Activated CD8-positive, alpha-beta memory T cell treated with anti-CD3 and anti-CD28 coated beads, Interleukin-2, amount 10 ng/mL, durations not matched to agents 7 days and 5 days (primary cell): ENCODE data around the gene VAMP2. TPM values are rescaled to one million over a fixed set of nuclear protein-coding genes. Genes with fewer than 3 reads are reported as not detected.

Experiments used
- ATAC-seq: fragments of 150-1000 bp; cut with Tn5 transposase; one replicate; pipeline ENCODE4 v1.10.0; 2021; ENCODE audit warnings: moderate library complexity
- CTCF ChIA-PET: fragments of 350-600 bp; sonication (Branson Sonifier 250); formaldehyde crosslinking; loops from one replicate; lab custom pipeline; 2021; ENCODE audit warnings: antibody characterized with exemption; lab: Charles Lee
- DNase-seq: peaks from one replicate; pipeline ENCODE4 v3.0.0-alpha.2; 2020
- H3K27ac Mint-ChIP-seq: one replicate; pipeline ENCODE4 v1.8.0; 2021; ENCODE audit warnings: mild to moderate bottlenecking, mixed read lengths
- H3K27me3 Mint-ChIP-seq: one replicate; pipeline ENCODE4 v1.8.0; 2021; ENCODE audit warnings: mixed read lengths
- H3K36me3 Mint-ChIP-seq: one replicate; pipeline ENCODE4 v1.8.0; 2021; ENCODE audit warnings: mild to moderate bottlenecking, mixed read lengths
- H3K4me1 Mint-ChIP-seq: one replicate; pipeline ENCODE4 v1.8.0; 2021; ENCODE audit warnings: mixed read lengths
- H3K4me3 Mint-ChIP-seq: one replicate; pipeline ENCODE4 v1.8.0; 2021; ENCODE audit warnings: mild to moderate bottlenecking, moderate library complexity, mixed read lengths
- H3K9me3 Mint-ChIP-seq: one replicate; pipeline ENCODE4 v1.8.0; 2022; ENCODE audit warnings: low read depth, mixed read lengths
- total RNA-seq, 2 experiments: library from RNA; stranded (reverse); gene quantifications; one replicate each; pipeline ENCODE4 v1.2.3, GENCODE V29; 2021

VAMP2 gene
- total RNA-seq, 2 experiments from 2014 or later, result 47.6 to 68.9 TPM

DNA sequence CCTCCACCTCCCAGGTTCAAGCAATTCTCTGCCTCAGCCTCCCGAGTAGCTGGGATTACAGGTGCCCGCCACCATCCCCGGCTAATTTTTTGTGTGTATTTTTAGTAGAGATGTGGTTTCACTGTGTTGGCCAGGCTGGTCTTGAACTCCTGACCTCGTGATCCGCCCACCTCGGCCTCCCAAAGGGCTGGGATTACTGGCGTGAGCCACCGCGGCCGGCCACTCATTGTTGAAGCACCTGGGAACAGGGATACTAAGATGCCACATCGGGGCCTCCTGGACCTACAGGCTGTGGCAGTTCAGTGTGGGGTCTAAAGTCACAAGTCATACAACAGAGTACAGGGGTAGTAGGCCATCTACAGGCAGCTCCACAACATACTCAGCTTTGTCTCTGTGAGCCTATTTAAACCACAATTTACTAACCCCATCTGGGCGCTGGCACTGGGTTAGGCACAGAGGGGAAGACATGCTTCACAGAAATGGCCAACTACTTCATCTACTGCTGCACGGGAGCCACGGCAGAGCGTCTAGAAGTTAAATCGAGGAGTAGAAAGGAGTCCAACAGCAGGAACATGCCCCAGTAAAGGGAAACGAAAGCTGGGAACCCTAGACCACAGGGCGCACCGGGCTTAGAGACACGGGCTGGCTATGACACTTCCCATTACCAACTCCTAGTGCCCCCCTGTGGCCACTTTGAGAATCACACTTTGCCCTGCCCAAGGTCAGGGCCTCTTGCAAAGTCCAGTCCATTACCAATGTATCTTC lies 4.3 kb downstream of the VAMP2 start:
- ATAC-seq (peak; percentile 10), DNase-seq (peak; percentile 94)
- CTCF ChIA-PET, result interaction anchor here (0.6 to 7.9 kb wide), 18 partner anchors 8 to 147 kb away, joined by 3 to 92 read pairs (median 5); partner anchors contain the start of genes ALOXE3, HES7 and TMEM107
- Mint-ChIP-seq H3K27me3 (no peaks in the 10 kb centered on the region), H3K4me1 (peaks cover 41% of the 10 kb centered on the region), H3K4me3 (peak overlapping the region; percentile 16), H3K36me3 (peaks cover 19% of the 10 kb centered on the region), H3K9me3 (no peaks in the 10 kb centered on the region), H3K27ac (peak overlapping the region; percentile 85)

DNA sequence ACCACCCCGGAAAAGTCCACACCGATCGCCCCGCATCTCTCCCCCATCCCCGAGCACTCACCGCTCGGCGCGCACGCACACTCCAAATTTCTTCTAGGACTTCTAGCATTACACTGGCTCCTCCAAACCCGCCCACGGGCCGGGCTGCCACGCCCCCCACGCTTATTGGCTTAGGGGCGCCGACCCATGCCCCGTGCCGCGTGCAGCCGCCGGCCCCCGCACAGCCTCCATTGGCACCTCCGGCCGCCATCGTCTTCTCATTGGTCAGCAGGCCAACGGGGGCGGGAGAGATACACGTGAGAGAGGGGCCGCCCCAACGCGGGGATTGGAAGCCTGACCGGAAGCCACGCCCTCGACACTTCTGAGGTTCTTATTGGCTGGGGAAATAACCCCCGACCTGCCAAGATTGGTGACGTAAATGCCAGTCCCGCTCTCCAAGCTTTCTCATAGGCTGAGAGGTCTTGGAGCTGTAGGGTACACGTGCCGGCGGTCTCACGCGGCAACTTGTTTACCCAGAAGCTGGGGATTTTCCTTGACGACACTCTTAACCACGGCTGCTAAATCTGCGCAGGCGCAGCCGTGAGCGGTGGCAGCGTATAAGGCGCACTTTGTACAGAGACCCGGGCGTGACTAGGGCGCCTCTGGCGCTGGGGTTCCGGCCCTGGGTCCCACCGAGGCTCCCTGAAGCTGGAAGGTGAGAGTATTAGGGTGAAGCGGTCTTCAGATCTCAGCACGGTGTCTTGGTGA lies 6.3 kb downstream of the VAMP2 start:
- ATAC-seq, result peak; percentile 79
- no peak overlapping the region for H3K4me3 Mint-ChIP-seq
- peaks cover 43% of the 10 kb centered on the region for H3K4me1 Mint-ChIP-seq
- no peaks in the 10 kb centered on the region for H3K9me3 Mint-ChIP-seq
- CTCF ChIA-PET, result interaction anchor here (0.5 to 7.9 kb wide), 18 partner anchors 11 to 228 kb away, joined by 3 to 92 read pairs (median 4); partner anchors contain the start of genes ALOXE3, BORCS6, HES7 and TMEM107
- H3K27ac Mint-ChIP-seq, result no peak overlapping the region
- H3K36me3 Mint-ChIP-seq, result peaks cover 13% of the 10 kb centered on the region
- H3K27me3 Mint-ChIP-seq, result no peaks in the 10 kb centered on the region
- DNase-seq, result peak; percentile 100

GRCh38 chr17:8155996-8156245 lies 6.8 kb downstream of the VAMP2 start:
- Mint-ChIP-seq H3K4me1 (peaks cover 38% of the 10 kb centered on the region), H3K4me3 (no peak overlapping the region), H3K27ac (no peak overlapping the region), H3K27me3 (no peaks in the 10 kb centered on the region), H3K9me3 (no peaks in the 10 kb centered on the region), H3K36me3 (peaks cover 8% of the 10 kb centered on the region)
- CTCF ChIA-PET, result interaction anchor here (0.7 to 7.9 kb wide), 11 partner anchors 12 to 98 kb away, joined by 3 to 92 read pairs (median 5); partner anchors contain the start of genes ALOXE3 and BORCS6
- ATAC-seq (no peak), DNase-seq (no peak)

DNA sequence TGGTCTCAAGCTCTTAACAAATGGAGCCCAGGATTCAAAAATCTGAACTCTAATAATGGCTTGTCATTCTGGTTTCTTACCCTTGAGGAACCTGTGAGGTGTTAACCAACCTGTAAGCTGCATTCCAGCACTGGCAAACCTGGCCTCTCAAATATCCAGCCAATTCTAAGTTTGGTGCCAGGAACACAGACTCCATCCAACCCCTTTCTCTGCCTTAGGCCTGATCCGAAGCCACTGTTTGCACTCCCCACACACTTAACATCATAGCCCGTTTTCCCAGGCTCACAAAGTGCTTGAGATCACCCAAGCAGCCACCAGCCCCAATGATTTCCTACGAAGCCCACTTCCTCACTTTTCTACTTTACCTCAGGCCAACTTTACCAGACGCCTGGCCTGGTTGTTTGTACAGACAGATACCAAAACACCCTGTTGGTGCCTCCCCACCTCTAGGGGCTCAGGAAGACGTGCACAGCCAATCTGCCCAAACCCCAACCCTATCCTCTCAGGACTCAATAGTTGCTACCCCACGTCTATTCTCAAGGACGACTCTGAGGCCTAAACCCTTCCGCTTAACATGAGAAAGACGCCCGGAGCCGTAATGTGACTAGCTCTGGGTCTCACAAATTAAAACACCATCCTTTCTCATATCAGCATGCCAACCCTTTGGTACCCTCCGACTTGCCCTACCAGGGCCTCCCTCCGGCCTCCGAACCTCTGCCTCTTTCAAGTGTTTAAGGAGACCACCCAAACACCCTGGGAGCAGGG lies 7.3 kb downstream of the VAMP2 start:
- H3K4me3 Mint-ChIP-seq, result no peak overlapping the region
- ATAC-seq (no peak), DNase-seq (no peak)
- H3K27ac Mint-ChIP-seq, result no peak overlapping the region
- no peaks in the 10 kb centered on the region for H3K27me3 Mint-ChIP-seq
- peaks cover 37% of the 10 kb centered on the region for H3K4me1 Mint-ChIP-seq
- peaks cover 4% of the 10 kb centered on the region for H3K36me3 Mint-ChIP-seq
- CTCF ChIA-PET, result interaction anchor here (1.9 to 7.9 kb wide), 6 partner anchors 12 to 98 kb away, joined by 5 to 92 read pairs (median 10); partner anchors contain the start of genes ALOXE3 and BORCS6
- no peaks in the 10 kb centered on the region for H3K9me3 Mint-ChIP-seq

GRCh38 chr17:8154608-8155155 lies 8.1 kb downstream of the VAMP2 start:
- ATAC-seq, result no peak
- H3K4me3 Mint-ChIP-seq, result no peak overlapping the region

DNA sequence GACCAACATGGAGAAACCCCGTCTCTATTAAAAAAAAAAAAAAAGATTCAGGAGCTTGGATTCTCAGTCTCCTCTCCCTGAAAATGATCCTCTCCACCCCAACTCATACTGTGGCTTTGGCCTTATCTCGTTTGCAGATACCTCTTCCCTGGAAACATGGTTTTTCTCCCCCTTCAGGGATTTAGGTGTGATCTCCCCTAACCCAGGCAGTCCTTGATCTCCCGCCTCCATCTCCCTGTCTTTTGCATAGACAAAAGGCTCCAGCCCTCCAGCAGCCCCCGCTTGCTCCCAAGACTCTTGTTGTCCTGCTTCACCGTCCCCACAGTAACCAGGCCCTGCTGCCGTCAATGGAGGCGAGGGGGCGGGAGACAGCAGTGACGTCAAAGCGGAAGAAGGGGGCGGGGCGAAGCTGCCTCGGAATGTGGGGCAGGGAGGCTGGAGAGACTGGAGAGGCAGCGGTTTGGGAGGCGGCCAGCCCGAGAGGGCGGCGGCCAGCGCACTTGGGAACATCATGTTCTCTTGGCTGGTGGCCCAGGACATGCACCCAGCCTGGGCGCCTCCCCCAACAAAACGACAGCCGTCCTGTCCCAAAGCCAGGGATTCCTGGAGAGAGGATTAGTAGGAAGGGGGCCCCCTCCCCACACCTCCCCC lies 8.7 kb downstream of the VAMP2 start:
- Mint-ChIP-seq H3K36me3 (peaks cover 4% of the 10 kb centered on the region), H3K27me3 (no peaks in the 10 kb centered on the region), H3K27ac (peak overlapping the region; percentile 91), H3K9me3 (no peaks in the 10 kb centered on the region), H3K4me3 (no peak overlapping the region), H3K4me1 (peaks cover 28% of the 10 kb centered on the region)
- CTCF ChIA-PET, result interaction anchor here (1.0 to 5.6 kb wide), 5 partner anchors 15 to 70 kb away, joined by 3 to 52 read pairs (median 3); no protein-coding TSS in a partner anchor
- peak; percentile 91 for DNase-seq
- peak; percentile 4 for ATAC-seq

More at GRCh38 chr17:8154608-8155155, 8.1 kb downstream of the VAMP2 start:
- H3K4me1 Mint-ChIP-seq, result peaks cover 33% of the 10 kb centered on the region
- no peaks in the 10 kb centered on the region for H3K27me3 Mint-ChIP-seq
- CTCF ChIA-PET, result interaction anchor here (1.2 to 7.9 kb wide), 4 partner anchors 15 to 33 kb away, joined by 3 to 92 read pairs (median 28); no protein-coding TSS in a partner anchor
- no peaks in the 10 kb centered on the region for H3K36me3 Mint-ChIP-seq
- no peaks in the 10 kb centered on the region for H3K9me3 Mint-ChIP-seq
- no peak for DNase-seq
- no peak overlapping the region for H3K27ac Mint-ChIP-seq

DNA sequence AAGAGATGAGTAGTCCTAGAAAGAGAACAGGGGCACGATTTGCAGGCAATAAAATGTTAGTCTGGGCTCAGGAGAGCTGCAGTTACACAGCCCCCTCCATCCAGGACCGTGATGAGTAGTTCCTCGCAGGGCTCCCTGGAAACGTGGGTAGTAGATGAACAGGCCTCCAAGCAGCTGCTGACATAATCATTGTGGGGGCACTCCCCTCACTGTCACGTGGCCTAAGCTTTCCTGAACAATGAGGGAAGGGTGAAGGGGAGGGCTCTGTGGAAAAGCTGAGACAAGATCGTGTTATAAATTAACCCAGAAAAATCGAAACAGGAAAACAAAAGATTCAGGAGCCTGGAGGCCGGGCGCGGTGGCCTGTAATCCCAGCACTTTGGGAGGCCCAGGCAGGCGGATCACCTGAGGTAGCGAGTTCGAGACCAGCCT lies 9.2 kb downstream of the VAMP2 start:
- Mint-ChIP-seq H3K27me3 (no peaks in the 10 kb centered on the region), H3K4me3 (no peak overlapping the region), H3K4me1 (peaks cover 24% of the 10 kb centered on the region), H3K9me3 (no peaks in the 10 kb centered on the region), H3K36me3 (peaks cover 5% of the 10 kb centered on the region), H3K27ac (peak overlapping the region; percentile 91)
- DNase-seq (no peak), ATAC-seq (no peak)
- CTCF ChIA-PET, result interaction anchor here (0.7 to 5.6 kb wide), 6 partner anchors 11 to 70 kb away, joined by 3 to 52 read pairs (median 3); no protein-coding TSS in a partner anchor

GRCh38 chr17:8153031-8153451 lies 9.7 kb downstream of the VAMP2 start:
- no peak for DNase-seq
- Mint-ChIP-seq H3K9me3 (no peaks in the 10 kb centered on the region), H3K4me3 (peak overlapping the region; percentile 90), H3K4me1 (peaks cover 21% of the 10 kb centered on the region), H3K27me3 (no peaks in the 10 kb centered on the region), H3K36me3 (peaks cover 10% of the 10 kb centered on the region), H3K27ac (peak overlapping the region; percentile 91)
- CTCF ChIA-PET, result interaction anchor here (0.7 to 5.6 kb wide), 6 partner anchors 11 to 71 kb away, joined by 3 to 52 read pairs (median 3); partner anchors contain the start of gene VAMP2
- no peak for ATAC-seq

GRCh38 chr17:8152112-8152775 lies 10.5 kb downstream of the VAMP2 start, which contains the start of gene PER1:
TSS of gene PER1 (minus strand) at chr17:8152404. CDS start at chr17:8150706, 1,698 bp downstream.
- ATAC-seq (peak; percentile 35), DNase-seq (peak; percentile 94)
- Mint-ChIP-seq H3K27ac (peak within 1 kb of the TSS; percentile 91), H3K4me3 (peak within 1 kb of the TSS; percentile 90), H3K4me1 (peaks cover 21% of the 10 kb centered on the region), H3K9me3 (no peaks in the 10 kb centered on the region), H3K27me3 (no peaks in the 10 kb centered on the region), H3K36me3 (peaks cover 12% of the 10 kb centered on the region)
- CTCF ChIA-PET, result interaction anchor here (1.0 to 5.6 kb wide), 3 partner anchors 11 to 21 kb away, joined by 4 to 52 read pairs (median 5); partner anchors contain the start of gene VAMP2

DNA sequence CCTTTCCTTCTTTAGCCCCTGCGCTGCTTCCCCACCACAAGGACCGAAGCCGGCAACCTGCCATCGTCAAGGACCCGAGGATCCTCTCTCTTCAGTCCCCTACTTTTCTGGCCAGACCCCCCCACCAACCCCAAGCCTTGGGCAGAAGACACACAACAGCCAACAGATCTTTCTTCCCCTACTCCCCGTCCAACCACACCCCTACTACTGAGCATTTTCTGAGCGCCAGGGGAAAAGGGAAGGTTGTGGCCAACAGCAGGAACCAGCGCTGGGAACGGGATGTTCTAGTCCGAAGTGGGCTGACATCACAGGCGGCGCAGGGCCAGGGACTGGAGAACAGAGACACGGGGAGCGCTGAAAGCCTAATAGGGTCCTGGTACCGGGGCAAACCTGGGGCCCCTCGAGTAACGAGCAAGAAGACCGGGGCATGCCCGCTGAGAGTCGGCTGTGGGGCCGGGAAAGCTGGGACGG lies 11.1 kb downstream of the VAMP2 start:
- CTCF ChIA-PET, result interaction anchor here (1.0 to 5.6 kb wide), 6 partner anchors 12 to 32 kb away, joined by 4 to 52 read pairs (median 4); partner anchors contain the start of gene VAMP2
- Mint-ChIP-seq H3K27ac (peak overlapping the region; percentile 91), H3K4me1 (peaks cover 21% of the 10 kb centered on the region), H3K4me3 (peak overlapping the region; percentile 90), H3K9me3 (no peaks in the 10 kb centered on the region), H3K27me3 (no peaks in the 10 kb centered on the region), H3K36me3 (peaks cover 15% of the 10 kb centered on the region)
- DNase-seq (peak; percentile 64), ATAC-seq (peak; percentile 0)

- H3K4me3 Mint-ChIP-seq, result peak overlapping the region; percentile 90
Observed at GRCh38 chr17:8151120-8151640, 11.6 kb downstream of the VAMP2 start.

More at GRCh38 chr17:8151120-8151640, 11.6 kb downstream of the VAMP2 start:
- CTCF ChIA-PET, result interaction anchor here (0.9 to 5.6 kb wide), 7 partner anchors 8 to 39 kb away, joined by 3 to 52 read pairs (median 4); partner anchors contain the start of genes BORCS6 and VAMP2
- Mint-ChIP-seq H3K9me3 (no peaks in the 10 kb centered on the region), H3K36me3 (peaks cover 19% of the 10 kb centered on the region), H3K27ac (peak overlapping the region; percentile 91), H3K27me3 (no peaks in the 10 kb centered on the region), H3K4me1 (peaks cover 21% of the 10 kb centered on the region)
- peak; percentile 47 for ATAC-seq
- DNase-seq, result peak; percentile 94
